Tibial nerve (tissue), 4 donors: ENCODE results near the gene PTPRA.

Source experiments
- EP300 ChIP-seq, 2 donors: sonication (generic); formaldehyde crosslinking; IDR thresholded peaks; one replicate each; pipeline ENCODE4 v1.6.1; 2017; ENCODE audit warnings: antibody characterized with exemption in 2 of 2, mild to moderate bottlenecking in 1 of 2
- TF ChIP-seq, protein P1 (sequence below), 5 experiments: fragments of 200-600 bp in 3 of 5; fragments of 450-650 bp in 2 of 5; sonication (generic) in 3 of 5; IDR thresholded peaks; one replicate each; pipeline ENCODE4 v1.5.1; 2016 to 2019; ENCODE audit warnings: antibody characterized with exemption in 5 of 5, mild to moderate bottlenecking in 3 of 5, moderate library complexity in 2 of 5

DNA sequence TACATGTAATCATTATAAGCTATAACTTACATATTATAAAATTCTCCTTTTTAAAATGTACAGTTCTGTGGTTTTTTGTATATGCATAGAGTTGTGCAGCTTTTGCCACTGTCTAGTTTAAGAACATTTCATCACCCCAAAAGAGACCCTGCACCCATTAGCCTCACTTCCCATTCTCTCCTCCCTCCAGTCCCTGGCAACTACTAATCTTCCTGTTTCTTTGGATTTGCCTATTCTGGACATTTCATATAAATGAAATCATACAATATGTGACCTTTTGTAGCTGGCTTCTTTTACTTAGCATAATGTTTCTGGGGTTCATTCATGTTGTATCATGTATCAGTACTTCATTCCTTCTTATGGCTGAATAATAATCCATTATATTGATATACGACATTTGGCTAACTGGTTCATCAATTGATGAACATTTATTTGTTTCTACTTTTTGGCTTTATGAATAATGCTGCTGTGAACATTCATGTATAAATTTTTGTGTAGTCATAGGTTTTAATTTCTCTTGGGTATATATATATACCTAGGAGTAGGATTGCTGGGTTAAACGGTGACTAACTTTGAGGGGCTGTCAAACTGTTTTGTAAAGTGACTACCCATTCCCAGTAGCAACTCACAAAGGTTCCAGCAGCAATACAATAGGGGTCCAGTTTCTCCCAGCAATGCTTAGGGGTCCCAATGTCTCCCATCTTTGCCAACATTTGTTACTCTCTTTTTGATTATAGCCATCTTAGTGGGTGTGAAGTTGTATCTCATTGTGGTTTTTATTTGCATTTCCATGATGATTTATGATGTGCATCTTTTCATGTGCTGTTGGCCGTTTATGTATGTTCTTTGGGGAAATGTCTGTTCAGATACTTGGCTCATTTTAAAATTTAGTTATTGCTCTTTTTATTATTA, 10.7 kb downstream of the PTPRA start:
- TF ChIP-seq, protein P1, sequence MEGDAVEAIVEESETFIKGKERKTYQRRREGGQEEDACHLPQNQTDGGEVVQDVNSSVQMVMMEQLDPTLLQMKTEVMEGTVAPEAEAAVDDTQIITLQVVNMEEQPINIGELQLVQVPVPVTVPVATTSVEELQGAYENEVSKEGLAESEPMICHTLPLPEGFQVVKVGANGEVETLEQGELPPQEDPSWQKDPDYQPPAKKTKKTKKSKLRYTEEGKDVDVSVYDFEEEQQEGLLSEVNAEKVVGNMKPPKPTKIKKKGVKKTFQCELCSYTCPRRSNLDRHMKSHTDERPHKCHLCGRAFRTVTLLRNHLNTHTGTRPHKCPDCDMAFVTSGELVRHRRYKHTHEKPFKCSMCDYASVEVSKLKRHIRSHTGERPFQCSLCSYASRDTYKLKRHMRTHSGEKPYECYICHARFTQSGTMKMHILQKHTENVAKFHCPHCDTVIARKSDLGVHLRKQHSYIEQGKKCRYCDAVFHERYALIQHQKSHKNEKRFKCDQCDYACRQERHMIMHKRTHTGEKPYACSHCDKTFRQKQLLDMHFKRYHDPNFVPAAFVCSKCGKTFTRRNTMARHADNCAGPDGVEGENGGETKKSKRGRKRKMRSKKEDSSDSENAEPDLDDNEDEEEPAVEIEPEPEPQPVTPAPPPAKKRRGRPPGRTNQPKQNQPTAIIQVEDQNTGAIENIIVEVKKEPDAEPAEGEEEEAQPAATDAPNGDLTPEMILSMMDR (IDR thresholded peaks at IDR 0.05) = no peak
- no peak for TF ChIP-seq EP300 (IDR thresholded peaks at IDR 0.05)
